GM23338 (cell line): ENCODE measurements around the gene SLC35A3.

Experiments
- CTCF ChIP-seq, 2 experiments: fragments of 200-600 bp in 1 of 2; sonication (generic) in 1 of 2; conservative IDR thresholded peaks; 2 replicates each; pipeline versions ENCODE4 v1.5.1 to v1.6.1; 2016 to 2017; ENCODE audit warnings: antibody characterized with exemption in 2 of 2, low read depth in 2 of 2, mild to moderate bottlenecking in 2 of 2, moderate library complexity in 1 of 2
- EZH2 ChIP-seq: fragments of 200-600 bp; sonication (generic); IDR thresholded peaks from one replicate; pipeline ENCODE4 v1.8.0; 2017; ENCODE audit warnings: antibody characterized with exemption, mild to moderate bottlenecking, low read depth; ENCODE audit not compliant: unreplicated experiment
- EZH2phosphoT487 ChIP-seq: fragments of 200-600 bp; sonication (generic); IDR thresholded peaks from one replicate; pipeline ENCODE4 v1.8.1; 2018; ENCODE audit warnings: antibody characterized with exemption; ENCODE audit not compliant: unreplicated experiment
- JUNB ChIP-seq: IDR thresholded peaks from one replicate; pipeline ENCODE4 v1.6.1; 2016; ENCODE audit warnings: antibody characterized with exemption; ENCODE audit not compliant: unreplicated experiment
- POLR2AphosphoS5 ChIP-seq: IDR thresholded peaks from 2 replicates; pipeline ENCODE4 v1.6.1; 2016; ENCODE audit warnings: antibody characterized with exemption, low read depth
- REST ChIP-seq: IDR thresholded peaks from one replicate; pipeline ENCODE4 v1.6.1; 2018; ENCODE audit warnings: antibody characterized with exemption; ENCODE audit not compliant: unreplicated experiment
- ZNF114 ChIP-seq: fragments of 250-450 bp; sonication (Bioruptor Pico); IDR thresholded peaks from 2 replicates; pipeline ENCODE4 v1.5.0; 2020; ENCODE audit warnings: mild to moderate bottlenecking, moderate library complexity
- ZNF331 ChIP-seq: fragments of 250-450 bp; sonication (Bioruptor Pico); IDR thresholded peaks from 2 replicates; pipeline ENCODE4 v1.5.0; 2020; ENCODE audit warnings: low read depth, mild to moderate bottlenecking, moderate library complexity

- no peak for TF ChIP-seq CTCF (conservative IDR thresholded peaks at IDR 0.05; ENCODE audit: low read depth in 2 of 2)
- TF ChIP-seq JUNB: no peak
- no peak for TF ChIP-seq POLR2AphosphoS5
- no peak for TF ChIP-seq ZNF114
- TF ChIP-seq REST: no peak
- TF ChIP-seq ZNF331 (CRISPR knock-in tag): no peak
- no peak for TF ChIP-seq EZH2
- TF ChIP-seq EZH2phosphoT487: no peak
Measured at GRCh38 chr1:100065969-100066227, 96.1 kb downstream of the SLC35A3 start.
